Measurements from ENCODE around the gene GPR39.

GPR39 gene

DNA sequence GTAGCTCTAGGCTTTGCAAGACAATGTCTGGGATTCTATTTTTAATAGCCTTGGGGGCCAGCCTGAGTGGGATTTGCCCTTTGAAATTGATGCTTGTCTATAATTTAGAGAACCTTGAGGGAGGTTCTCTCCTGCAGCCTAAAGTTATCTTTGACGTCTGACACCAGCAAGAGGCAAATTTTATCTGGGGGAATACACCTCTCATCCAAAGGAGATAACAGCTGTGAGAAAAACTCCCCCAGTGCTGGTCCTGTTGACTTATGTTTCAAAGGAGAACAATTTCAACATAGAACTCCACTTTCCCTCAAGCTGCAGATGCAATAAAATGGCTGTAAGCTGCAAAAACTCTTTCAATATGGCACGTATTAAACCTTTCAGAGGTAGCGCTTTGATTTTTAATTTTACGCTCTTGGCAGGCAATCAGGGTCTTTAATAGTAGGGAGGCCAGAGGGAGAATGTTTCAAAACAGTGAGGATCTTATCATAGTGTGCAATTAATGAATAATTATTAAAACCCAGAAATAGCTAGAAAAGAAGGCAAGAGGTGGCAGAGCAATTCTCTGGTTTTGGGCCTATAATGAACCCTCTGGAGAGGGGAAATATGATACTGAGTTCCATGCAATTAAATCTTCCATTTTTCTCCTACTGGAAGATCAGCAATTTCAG lies 191.0 kb downstream of the GPR39 start:
- no peak for DNase-seq

DNA sequence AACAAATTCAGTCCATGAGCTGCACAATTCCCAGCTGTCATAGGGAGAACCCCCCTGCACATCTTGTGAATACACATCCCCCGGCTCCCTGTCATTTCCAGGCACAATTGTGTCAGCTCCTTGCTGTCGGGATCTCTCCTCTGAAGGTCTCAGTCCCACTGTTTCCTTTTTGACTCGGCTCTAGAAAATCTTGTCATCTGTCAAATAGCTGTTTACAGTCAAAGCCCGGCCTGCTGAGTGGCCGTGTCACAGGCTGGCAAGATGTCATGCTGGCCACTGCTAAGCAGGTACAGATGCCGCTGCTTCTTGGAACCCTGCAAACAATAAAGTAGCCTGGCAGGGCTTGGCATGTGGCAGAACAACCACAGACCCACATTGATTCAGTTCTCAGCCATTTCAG lies 191.7 kb downstream of the GPR39 start:
- no peak for DNase-seq

DNA sequence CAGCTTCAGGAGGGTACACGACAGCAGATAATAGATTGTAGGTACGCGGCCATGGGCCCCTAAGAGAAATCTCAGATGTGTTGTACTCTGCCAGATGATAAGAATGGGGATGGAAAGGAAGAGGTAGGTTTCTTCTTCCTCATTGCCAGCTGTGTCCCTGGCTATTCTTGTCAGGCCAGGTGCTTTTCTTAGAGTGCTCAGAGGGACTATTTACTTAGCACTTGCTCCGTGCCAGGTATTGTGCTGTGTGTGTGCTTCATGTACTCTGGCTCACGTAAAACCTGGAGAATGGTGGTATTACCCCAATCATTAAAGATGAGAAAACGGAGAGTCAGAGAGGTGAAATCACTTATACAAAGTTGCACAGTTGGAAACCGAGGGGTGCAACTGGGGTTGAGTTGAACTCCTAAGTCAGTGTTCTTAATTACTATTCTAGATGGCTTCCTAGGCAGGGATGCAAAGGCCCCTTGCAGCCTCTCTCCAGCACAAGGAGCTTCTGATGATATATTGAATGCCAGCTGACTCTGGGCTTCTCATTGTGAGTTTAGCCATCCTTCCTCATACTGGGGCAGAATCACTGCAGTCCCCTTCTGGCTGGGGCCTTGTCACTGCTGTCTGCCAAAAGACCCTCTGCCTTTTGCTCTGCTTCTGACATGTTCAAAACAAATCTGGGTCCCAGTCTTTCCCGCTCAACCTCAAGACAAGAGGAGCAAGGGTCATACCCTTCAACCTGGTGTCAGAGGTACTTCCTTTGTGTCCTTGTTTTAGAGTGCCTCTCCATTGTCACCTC lies 192.7 kb downstream of the GPR39 start:
- DNase-seq, result no peak

DNA sequence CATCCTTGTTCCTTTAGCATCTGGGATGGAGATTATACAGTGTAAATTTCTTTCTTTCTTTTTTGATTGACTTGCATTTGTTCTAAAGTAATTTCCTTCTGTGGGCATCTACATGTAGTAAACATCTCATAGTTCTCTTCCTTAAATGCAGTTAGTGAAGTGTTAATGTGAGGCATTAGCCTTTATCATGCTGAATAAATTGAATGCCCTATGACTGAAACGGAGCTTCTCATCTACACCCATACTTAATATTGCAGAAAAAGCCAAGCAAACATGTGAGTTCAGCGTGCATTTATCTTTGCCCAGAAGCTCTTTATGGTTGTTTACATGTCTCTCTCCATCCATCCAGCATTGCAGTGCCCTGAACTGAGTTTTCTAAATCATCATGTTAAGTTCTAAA lies 195.1 kb downstream of the GPR39 start:
- no peak for DNase-seq

DNA sequence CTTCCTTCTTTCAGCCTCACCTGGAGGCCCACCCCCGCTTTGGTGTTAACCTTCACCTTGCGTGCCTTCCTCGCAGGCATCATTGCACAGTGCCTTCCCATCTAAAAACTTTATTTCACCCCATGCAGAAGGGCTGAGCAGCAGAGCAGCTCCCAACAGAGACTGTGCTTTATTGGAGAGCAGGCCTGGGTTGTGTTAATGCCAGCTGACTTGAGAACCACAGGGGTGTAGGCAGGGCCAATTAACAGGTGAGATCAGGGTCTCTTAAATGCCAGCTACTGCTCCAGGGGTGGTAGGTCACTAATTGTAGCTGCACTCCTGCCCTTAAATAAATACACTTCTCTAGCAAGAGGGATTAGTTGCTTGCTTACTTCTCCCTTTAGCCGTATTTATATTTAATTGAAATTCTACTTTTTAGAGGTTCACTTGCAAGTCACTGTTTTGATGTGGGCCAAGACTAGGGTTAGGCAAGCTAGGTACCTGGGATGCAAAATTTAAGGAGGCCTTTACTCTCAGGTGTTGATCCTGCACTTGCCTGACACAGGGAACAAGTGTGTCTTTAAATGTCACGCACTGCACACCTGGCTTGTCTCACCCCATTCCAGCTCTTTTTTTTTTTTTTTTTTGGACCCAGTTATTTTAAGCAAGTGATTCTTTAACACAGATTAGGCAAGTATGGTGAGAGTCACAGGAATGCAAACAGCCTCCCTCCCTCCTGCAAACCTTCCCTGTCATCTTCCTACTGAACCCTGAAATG lies 198.9 kb downstream of the GPR39 start:
- DNase-seq, result no peak

DNA sequence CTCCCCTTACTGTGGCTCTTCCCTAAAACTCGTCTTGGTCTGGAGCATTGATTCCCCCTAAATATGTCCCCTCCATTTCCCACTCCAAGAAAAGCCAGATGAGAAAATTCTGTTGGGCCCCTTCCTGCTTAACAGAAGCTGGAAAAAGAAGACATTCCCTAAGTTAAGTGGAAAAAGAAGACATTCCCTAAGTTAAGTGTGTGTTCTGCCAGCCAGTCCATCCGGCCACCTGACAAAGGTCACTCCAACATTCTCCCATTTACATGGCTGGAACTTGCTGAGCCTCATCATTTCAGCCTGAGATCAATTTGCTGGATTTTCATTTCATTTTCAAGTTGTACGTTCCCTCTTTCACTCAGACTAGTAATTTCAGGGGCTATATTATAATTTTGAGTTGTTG lies 201.4 kb downstream of the GPR39 start:
- DNase-seq, result no peak

DNA sequence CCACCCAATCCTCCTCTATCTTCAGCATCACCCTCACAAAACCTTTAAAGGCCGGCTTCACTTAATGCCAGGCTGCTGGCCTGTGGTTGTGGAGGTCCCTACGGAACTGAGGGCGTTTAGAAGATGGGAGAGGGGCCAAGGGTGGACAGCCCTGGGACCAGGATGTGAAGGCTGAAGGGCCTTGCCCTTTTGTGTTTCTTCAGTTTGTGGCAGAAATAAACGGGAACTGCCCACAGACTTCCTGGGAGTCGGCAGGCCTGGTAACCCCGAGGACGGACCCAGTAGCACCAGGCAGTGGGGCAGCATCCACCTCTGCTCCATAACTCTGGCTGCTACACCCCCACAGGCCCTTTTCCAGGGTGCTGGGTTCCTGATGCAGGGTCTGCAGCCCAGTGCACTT lies 202.1 kb downstream of the GPR39 start:
- DNase-seq, result no peak

DNA sequence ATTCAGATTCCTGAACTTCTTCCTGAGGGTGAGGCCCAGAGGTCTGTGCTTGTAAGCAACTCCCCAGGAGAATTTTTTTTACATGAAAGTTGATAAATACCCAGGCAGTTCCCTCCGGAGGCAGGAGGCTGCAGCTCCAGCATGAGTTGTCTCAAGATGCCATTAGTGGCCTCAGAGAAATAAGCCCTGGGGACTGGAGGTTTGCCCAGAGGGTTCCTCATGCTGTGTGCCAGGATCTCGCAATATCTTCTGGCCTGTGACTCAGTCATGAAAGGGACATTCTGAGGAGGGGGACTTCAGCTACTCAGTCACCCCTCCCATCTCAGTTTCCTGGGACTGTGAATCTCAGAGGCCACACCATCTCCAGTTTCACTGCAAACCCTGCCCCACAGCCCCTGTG lies 203.5 kb downstream of the GPR39 start:
- no peak for DNase-seq

DNA sequence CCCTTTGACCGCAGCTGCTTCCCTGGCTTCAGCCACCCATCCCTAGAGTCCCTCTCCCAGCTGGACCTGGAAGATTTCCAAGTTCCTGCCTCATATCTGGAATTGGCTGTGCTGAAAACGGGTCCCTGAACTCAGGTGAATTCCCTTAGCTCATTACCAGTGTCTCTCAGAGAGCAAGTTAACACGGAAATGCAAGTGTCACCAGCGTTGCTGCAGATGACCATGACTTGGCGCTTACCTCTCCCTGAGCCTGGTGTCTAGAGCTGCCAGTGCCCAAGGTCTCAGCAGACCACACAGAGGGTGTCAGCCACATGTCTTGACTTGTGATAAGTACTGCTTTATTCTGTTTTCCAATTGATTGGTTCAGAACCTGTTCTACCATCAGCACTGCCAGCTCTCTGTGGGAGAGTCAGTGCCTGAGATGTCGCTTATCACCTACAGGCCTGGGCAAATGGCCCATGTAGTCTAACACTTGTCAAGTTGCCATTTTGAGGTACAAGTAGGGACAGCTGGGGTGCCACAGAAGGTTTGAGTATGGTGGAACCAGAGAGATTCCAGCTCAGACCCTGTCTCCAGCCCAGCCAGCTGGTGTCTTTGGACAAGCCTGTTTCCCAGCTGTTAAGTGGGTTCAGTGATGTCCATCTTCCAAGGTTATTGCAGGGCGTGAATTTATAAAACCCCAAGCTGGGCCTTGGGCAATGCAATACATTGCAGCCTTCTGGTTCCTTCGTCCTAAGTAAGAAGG lies 204.7 kb downstream of the GPR39 start:
- DNase-seq, result no peak

DNA sequence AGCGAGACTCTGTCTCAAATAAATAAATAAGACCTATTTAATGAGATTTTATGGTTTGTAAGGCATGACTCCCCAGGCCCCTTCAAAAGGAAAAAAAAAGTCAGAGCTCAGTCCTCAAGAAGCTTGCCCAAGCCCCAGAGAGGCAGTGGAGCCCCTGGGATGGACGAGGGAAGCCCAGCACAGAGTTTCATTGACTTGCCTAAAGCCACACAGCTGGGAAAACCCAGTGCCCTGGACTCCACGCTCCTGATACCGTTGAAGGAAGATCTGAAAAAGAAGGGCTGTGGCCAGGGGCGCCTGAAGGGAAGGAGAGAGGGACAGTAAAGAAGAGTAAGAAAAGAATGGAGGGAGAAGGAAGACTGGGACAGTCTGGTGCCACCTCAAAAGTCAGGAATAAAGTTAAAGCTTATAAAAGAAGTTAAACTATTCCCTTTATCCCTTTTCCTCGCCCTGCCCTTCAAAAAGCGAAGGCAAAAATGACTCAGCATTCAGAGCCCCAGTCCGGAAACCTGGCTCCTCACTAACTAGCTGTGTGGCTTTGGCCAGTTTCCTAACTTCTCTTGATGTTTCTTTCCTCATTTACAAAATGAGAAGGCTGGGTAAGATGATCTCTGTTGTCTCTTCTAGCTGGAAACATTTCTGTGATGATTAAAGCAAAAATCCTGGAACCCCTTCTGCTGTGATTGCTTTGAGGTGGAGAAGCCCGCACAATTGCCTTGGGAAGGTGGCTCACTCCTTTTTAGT lies 206.7 kb downstream of the GPR39 start:
- no peak for DNase-seq

DNA sequence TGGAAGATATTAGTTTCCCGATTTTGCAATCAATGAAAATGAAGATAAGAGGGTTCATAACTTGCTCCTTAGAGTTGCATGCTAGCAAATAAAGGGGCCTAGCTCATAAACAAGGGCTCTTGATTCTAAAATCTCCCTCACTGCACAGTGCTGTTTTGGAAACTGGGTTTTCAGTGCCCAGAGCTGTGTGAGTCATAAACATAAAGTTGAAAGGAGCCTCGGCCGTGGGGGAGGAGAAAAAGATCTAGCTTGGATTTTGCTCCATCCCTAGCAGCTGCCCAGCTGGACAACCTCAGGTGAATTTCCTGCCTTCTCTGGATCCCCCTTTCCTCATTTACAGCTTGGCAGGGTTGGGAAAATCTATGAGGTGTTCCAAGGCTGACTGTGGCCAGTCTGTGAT lies 210.9 kb downstream of the GPR39 start:
- no peak for DNase-seq

DNA sequence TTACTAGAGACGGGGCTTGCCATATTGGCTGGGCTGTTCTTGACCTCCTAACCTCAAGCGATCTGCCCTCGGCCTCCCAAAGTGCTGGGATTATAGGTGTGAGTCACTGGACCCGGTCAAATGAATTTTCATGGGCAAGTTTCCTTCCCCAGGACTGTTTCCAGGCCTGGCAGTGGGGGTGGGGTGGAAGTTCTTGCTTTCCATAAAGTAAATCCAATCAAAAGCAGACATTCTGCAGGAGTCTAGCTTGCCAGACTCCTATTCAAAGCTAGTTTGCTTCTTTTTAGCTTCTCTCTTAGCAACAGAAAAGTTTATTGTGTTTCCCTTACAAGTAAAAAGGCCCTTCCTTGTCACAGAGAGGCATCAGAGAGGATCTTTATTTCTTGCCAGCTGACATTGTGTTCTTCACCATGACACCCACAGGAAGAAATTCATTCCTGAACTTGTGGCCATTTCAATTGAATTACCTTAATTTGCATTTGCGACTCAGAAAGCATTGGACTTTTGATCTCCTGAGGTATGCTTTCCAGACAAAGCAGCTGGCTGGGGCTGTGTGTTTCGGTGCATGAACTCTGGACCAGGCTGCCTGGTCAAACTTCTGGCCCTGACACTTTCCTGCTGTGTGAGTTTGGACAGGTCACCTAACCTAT lies 215.5 kb downstream of the GPR39 start:
- no peak for DNase-seq

DNA sequence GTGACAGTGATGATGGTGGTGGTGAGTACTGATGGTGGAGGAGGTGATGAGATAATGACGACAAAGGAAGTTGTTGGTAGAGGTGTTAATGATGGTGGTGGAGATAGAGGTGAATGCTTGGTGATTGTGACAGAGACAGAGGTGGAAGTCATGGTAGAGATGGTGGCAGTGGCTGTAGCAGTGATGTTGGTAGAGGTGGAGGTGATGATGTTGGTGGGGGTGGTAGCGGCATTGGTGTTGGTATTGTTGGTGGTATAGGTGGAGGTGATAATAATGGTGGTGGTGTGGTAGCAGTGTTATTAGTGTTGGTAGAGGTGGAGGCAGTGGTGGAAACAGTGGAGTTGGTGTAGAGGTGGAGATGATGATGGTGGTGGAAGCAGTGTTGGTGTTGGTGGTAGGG lies 217.0 kb downstream of the GPR39 start:
- no peak for DNase-seq

DNA sequence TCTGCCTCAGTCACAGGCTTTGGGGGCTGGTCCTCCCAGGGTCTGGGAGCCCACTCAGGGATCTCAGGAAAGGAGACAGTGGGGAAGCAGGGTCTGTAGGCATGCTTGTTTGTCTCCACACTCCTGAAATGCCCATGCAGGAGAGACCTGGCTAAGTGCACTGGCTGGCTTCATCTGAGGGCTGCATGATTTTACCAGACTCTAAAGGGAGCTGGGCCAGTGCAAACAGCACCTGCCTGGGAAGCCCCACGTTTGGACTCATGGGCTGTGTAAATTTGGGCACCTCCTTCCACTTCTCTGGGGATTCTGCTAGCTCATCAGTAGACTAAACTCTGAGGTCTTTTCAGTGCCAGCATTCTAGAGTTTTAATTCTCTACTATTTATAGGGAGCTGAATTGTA lies 219.7 kb downstream of the GPR39 start:
- no peak for DNase-seq

DNA sequence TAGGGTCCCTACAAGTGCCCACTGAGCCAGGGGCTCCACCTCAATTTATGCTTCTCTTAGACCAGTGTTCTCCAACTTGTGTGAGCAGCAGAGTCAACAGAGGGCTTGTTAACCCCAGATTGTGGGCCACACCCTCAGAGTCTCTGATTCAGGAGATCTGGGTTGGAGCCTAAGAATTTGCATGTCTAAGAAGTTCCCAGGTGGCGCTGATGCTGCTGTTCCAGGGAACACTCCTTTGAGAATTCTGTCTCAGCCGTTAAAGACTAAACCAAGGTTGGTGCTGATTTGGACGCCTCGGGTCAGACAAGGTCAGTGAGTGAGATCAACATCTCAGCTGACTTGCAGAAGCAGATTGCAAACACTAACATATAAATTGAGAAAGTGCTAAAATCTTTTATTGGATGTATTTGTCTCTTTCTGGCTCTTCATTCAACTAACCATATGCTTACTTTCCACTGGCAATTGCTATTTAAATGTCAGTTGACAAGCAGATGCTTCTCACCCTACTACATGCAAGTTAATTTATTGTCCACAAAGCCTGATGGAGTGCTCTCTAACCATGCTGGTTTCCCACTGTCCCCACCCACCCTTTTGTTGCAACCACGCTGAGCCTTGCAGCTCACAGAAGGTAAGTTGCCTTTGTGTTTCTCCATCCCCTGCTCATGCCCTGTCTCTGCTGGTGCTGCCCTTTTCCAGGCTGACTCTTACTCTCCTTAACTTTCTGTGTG lies 221.9 kb downstream of the GPR39 start:
- DNase-seq, result no peak

DNA sequence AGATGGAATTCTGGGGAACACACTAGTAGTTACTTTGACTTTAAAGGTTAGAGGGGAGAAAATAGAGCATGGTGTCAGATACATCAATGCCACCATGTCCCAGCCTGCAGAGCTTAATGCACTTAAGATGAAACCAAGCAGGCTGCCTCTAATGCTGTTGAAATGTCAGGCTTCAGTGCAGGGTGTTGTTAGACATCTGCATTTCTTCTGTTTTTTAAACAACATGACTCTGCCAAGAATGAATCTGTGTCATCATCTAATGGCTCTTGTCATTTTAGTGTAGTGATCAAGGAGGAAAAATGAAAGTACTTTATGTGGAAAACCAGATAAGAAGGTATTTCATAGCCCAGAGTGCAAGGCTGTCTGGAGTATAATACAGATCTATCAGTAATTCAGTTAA lies 223.5 kb downstream of the GPR39 start:
- DNase-seq, result no peak

DNA sequence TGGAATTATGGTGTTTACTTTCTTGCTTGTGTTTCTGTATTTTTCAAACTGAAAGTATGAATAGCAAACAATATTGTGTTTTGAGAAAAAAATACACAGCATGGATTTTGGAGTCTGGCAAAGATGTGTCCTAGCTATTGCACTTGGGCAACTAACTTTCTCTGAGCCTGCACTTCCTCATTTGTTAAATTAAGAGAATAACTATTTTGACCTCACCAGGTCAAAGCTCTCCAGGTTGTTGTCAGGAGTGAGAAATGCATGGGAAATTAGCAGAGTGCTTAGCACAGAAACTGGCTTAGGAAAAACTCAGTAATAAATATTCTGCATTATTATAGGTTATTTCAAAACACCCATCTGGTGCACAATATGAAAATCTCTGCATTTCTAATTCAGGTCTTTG lies 225.2 kb downstream of the GPR39 start:
- DNase-seq, result no peak

DNA sequence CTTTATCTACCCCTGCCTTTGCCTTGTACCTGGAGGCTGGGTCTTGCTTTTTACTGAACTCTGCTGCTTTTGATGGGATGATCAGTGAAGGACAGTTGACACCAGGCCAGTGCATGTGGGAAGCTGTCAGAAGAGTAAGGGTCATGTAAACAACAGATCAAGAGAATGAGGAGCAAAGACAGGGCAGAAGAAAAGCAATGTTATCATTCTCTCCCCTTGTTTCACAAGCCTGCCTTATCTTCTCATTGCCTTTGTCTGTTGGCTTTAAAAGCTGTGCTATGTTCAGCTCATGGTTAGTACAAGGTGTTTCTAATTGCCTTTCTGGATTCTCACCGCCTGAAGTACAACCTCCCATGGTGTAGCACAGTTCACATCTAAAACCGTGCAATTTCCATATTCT lies 225.8 kb downstream of the GPR39 start:
- DNase-seq, result no peak

DNA sequence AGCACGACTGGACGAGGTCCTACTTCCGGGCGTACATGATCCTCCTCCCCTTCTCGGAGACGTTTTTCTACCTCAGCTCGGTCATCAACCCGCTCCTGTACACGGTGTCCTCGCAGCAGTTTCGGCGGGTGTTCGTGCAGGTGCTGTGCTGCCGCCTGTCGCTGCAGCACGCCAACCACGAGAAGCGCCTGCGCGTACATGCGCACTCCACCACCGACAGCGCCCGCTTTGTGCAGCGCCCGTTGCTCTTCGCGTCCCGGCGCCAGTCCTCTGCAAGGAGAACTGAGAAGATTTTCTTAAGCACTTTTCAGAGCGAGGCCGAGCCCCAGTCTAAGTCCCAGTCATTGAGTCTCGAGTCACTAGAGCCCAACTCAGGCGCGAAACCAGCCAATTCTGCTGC lies 228.6 kb downstream of the GPR39 start:
- DNase-seq, result no peak

DNA sequence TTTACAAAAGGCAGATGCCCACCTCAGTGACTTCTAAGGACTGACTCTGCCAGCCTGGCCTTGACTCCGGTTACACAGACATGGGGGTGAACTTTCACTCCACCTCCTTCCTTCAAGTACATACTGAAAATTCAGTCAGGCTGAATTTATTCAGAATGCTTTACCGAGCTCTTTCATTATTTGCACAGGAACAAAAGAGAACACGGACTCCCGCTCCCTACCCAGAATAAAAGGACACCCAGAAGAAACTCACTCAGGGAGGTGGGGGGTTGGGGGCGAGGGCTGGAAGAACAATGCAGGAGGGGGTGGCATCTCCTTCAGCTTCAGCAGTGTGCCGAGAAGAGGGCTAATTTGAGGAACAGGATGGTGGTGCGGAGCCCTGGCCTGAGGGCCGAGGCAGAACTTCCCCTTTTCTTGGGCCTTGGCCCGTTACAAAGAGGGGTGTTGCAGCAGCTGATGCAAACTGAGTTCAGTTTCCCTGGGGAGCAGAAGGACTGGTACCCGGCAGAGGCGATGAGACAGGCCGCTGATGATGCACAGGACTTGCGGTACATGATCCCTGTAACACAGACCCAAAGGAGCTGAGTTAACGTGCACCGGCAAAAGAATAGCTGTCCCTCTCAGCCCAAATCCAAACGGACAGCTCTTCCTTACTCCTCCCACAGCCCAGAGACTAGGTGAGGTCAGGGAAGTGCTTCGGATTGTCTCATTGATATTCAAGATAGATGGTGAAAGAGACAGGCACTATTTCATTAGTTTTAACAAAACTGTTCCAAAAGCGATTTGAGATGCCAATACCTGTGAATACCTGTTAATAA lies 229.3 kb downstream of the GPR39 start:
- no peak for DNase-seq

All from NCI-H82 (cell line).